ENCODE measurements around the gene GRHL1.
"Not testable (repeated sequence)": the region's sequence is repeated elsewhere in the genome, so short reads cannot be mapped to it uniquely, and the experiment has no call there.

DNA sequence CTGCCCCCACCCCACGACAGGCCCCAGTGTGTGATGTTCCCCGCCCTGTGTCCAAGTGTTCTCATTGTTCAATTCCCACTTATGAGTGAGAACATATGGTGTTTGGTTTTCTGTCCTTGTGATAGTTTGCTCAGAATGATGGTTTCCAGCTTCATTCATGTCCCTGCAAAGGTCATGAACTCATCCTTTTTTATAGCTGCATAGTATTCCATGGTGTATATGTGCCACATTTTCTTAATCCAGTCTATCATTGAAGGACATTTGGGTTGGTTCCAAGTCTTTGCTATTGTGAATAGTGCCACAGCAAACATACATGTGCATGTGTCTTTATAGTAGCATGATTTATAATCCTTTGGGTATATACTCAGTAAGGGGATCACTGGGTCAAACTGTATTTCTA lies 24.5 kb upstream of the GRHL1 start:
- TF ChIP-seq CTCF (IDR thresholded peaks at IDR 0.05; ENCODE audit: borderline replicate concordance, extremely low read depth, low read length, poor library complexity, severe bottlenecking); EZH2 (IDR thresholded peaks at IDR 0.05; ENCODE audit: borderline replicate concordance, low read depth, low read length, severe bottlenecking): not testable (repeated sequence)

All from DND-41 (cell line).